Measurements from ENCODE around the gene TADA2B. TPM values are rescaled to one million over a fixed set of nuclear protein-coding genes. Genes with fewer than 3 reads are reported as not detected.
A peak's percentile ranks its signal among the peaks of the same experiment; 100 is the strongest.

TADA2B gene
- total and polyA plus RNA-seq, 2 experiments from 2014 or later, result 3.6 to 11.4 TPM

- Mint-ChIP-seq H3K4me3 (peak overlapping the region; percentile 92), H3K4me1 (peaks cover 20% of the 10 kb centered on the region), H3K9me3 (no peaks in the 10 kb centered on the region; the same call in 2 of the 3 replicates), H3K27ac (no peak overlapping the region; the same call in 1 of the 2 replicates), H3K27me3 (ENCODE audit: insufficient read depth, low read depth, poor library complexity) (peaks cover 16% of the 10 kb centered on the region), H3K36me3 (ENCODE audit: low read depth) (peaks cover 33% of the 10 kb centered on the region)
- ATAC-seq (no peak), DNase-seq (ENCODE audit: low spot score) (no peak)
- Histone ChIP-seq H2AFZ (no peak overlapping the region), H3K36me3 (ENCODE audit: insufficient read depth) (peaks cover 9% of the 10 kb centered on the region; the same call in 1 of the 2 replicates), H3K4me1 (ENCODE audit: insufficient read depth) (peaks cover 20% of the 10 kb centered on the region; the same call in 1 of the 2 replicates), H3K27ac (ENCODE audit: low read depth) (no peak overlapping the region), H3K9me2 (ENCODE audit: insufficient read depth) (no peaks in the 10 kb centered on the region), H3F3A (replicated peaks; ENCODE audit: low read depth) (no peaks in the 10 kb centered on the region), H3K4me2 (peak overlapping the region; percentile 92), H3K4me3 (peak overlapping the region; percentile 72), H3K79me2 (replicated peaks; ENCODE audit: insufficient read depth) (peaks cover 46% of the 10 kb centered on the region), H3K27me3 (ENCODE audit: insufficient read depth) (peaks cover 21% of the 10 kb centered on the region), H4K20me1 (replicated peaks; ENCODE audit: insufficient read depth) (peaks cover 35% of the 10 kb centered on the region)
- TF ChIP-seq POLR2AphosphoS5 (IDR thresholded peaks at IDR 0.05; ENCODE audit: low read depth) (no peak), ZNF331 (CRISPR knock-in tag; IDR thresholded peaks at IDR 0.05; ENCODE audit: low read depth) (no peak), EZH2phosphoT487 (IDR thresholded peaks at IDR 0.05; ENCODE audit: unreplicated experiment) (no peak), CREB1 (CRISPR knock-in tag; IDR thresholded peaks at IDR 0.05; ENCODE audit: low read depth) (no peak), STAT1 (IDR thresholded peaks at IDR 0.05; ENCODE audit: unreplicated experiment) (no peak), REST (IDR thresholded peaks at IDR 0.05; ENCODE audit: unreplicated experiment) (no peak), CTCF (conservative IDR thresholded peaks at IDR 0.05; ENCODE audit: low read depth in 2 of 2) (no peak), JUNB (IDR thresholded peaks at IDR 0.05; ENCODE audit: unreplicated experiment) (no peak), NANOG (IDR thresholded peaks at IDR 0.05; ENCODE audit: borderline replicate concordance) (no peak), ZNF114 (CRISPR knock-in tag; IDR thresholded peaks at IDR 0.05) (no peak), ETS1 (IDR thresholded peaks at IDR 0.05) (no peak), ZNF462 (CRISPR knock-in tag; IDR thresholded peaks at IDR 0.05) (no peak), EZH2 (IDR thresholded peaks at IDR 0.05; ENCODE audit: low read depth, unreplicated experiment) (no peak)
These were observed 23.9 kb downstream of the TADA2B start for GRCh38 chr4:7067126-7067451.

Measured in GM23338 (cell line).